Skin of body (tissue), 2 donors: Measurements from ENCODE around the gene PDE4D. TPM values are rescaled to one million over a fixed set of nuclear protein-coding genes. Genes with fewer than 3 reads are reported as not detected.
A peak's percentile ranks its signal among the peaks of the same experiment; 100 is the strongest.
"Not testable (repeated sequence)": the region's sequence is repeated elsewhere in the genome, so short reads cannot be mapped to it uniquely, and the experiment has no call there.

Experiments
- DNase-seq: peaks from one replicate; lab custom pipeline; 2025; lab: John Stamatoyannopoulos, UW
- total RNA-seq: library from RNA; depleted of rRNA; stranded (reverse); fragments of >200 nt; gene quantifications from one replicate; pipeline ENCODE4 v1.2.3, GENCODE V29; 2014

The PDE4D gene
- total RNA-seq, 1 donor from 2014 or later: 39.7 TPM

- not testable (repeated sequence) for DNase-seq
These were observed 519.5 kb downstream of the PDE4D start for GRCh38 chr5:59374036-59374435.

- no peak for DNase-seq
These were observed 521.9 kb downstream of the PDE4D start for GRCh38 chr5:59371525-59372127.

- DNase-seq: no peak
These were observed 524.6 kb downstream of the PDE4D start for GRCh38 chr5:59368951-59369350.

GRCh38 chr5:59367791-59368394 is 525.6 kb downstream of the PDE4D start:
- DNase-seq: peak; percentile 52

- DNase-seq: no peak
These were observed 526.7 kb downstream of the PDE4D start for GRCh38 chr5:59366784-59367183.

- DNase-seq: no peak
These were observed 531.1 kb downstream of the PDE4D start for GRCh38 chr5:59362438-59362837.

GRCh38 chr5:59361454-59361853 is 532.1 kb downstream of the PDE4D start:
- DNase-seq: no peak

- DNase-seq: no peak
These were observed 533.4 kb downstream of the PDE4D start for GRCh38 chr5:59360130-59360555.

- DNase-seq: peak; percentile 38
These were observed 535.3 kb downstream of the PDE4D start for GRCh38 chr5:59358005-59358861.

- no peak for DNase-seq
These were observed 536.0 kb downstream of the PDE4D start for GRCh38 chr5:59357381-59357977.

- no peak for DNase-seq
These were observed 536.6 kb downstream of the PDE4D start for GRCh38 chr5:59356813-59357380.

- DNase-seq: no peak
These were observed 538.7 kb downstream of the PDE4D start for GRCh38 chr5:59354811-59355210.

- DNase-seq: no peak
These were observed 539.3 kb downstream of the PDE4D start for GRCh38 chr5:59354274-59354673.

- no peak for DNase-seq
These were observed 542.3 kb downstream of the PDE4D start for GRCh38 chr5:59351076-59351794.

- no peak for DNase-seq
These were observed 545.3 kb downstream of the PDE4D start for GRCh38 chr5:59348189-59348588.

- DNase-seq: no peak
These were observed 546.5 kb downstream of the PDE4D start for GRCh38 chr5:59346982-59347381.

- no peak for DNase-seq
These were observed 547.0 kb downstream of the PDE4D start for GRCh38 chr5:59346514-59346913.

- no peak for DNase-seq
These were observed 551.3 kb downstream of the PDE4D start for GRCh38 chr5:59342181-59342580.

- no peak for DNase-seq
These were observed 551.8 kb downstream of the PDE4D start for GRCh38 chr5:59341760-59342159.

- no peak for DNase-seq
These were observed 552.4 kb downstream of the PDE4D start for GRCh38 chr5:59341155-59341554.

- no peak for DNase-seq
These were observed 552.9 kb downstream of the PDE4D start for GRCh38 chr5:59340637-59341036.
